SH-SY5Y (cell line): ENCODE measurements around the gene LMAN2.

ENCODE experiments used
- GATA2 ChIP-seq: IDR thresholded peaks from 2 replicates; pipeline ENCODE4 v1.6.1; 2011; ENCODE audit warnings: mild to moderate bottlenecking, low read depth, low read length
- GATA3 ChIP-seq: IDR thresholded peaks from 2 replicates; pipeline ENCODE4 v1.6.1; 2011; ENCODE audit warnings: low read depth, mild to moderate bottlenecking, low read length, moderate library complexity

GRCh38 chr5:177392765-177393164, 41.3 kb upstream of the LMAN2 start:
- TF ChIP-seq GATA2 (no peak), GATA3 (no peak)
